C4-2B (cell line): ENCODE data around the gene FAM162A.

Experiments used
- CTCF ChIP-seq: fragments of 450-650 bp; conservative IDR thresholded peaks from 2 replicates; pipeline ENCODE4 v1.5.1; 2017; ENCODE audit warnings: mild to moderate bottlenecking
- ZFX ChIP-seq: fragments of 450-650 bp; IDR thresholded peaks from 2 replicates; pipeline ENCODE4 v1.6.1; 2017

DNA sequence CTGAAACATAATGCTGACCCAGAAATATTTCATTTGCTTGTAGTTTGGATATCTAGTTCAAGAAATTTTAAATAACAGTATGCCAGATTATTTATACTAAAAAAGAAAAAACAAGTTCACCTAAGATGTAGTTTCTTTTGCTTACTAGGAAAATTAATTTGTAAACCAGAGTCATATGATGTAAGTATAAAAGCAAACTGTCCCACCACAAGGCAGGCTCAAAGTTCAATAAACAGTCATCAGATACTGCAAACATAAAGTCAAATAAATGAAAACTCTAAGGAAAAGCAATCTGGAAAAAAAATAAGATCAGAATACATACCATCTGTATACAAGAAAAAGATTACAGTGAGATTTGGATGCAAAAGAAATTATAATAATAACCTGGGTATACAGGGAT is 72.1 kb downstream of the FAM162A start:
- TF ChIP-seq CTCF = no peak
- no peak for TF ChIP-seq ZFX
